IMR-90 (cell line): ENCODE data around the gene RELL1. TPM values are rescaled to one million over a fixed set of nuclear protein-coding genes. Genes with fewer than 3 reads are reported as not detected.

Experiments
- ATAC-seq: fragments of 200-7000 bp; cut with Tn5 transposase; 2 replicates; pipeline ENCODE4 v1.9.1; 2020; ENCODE audit warnings: low read depth, mild to moderate bottlenecking, moderate library complexity
- BruUV-seq: library from RNA; stranded (reverse); fragments of 400-500 nt; replicated peaks from 2 replicates; lab custom pipeline; 2021; lab: Mats Ljungman, UMichigan
- CTCF ChIA-PET: fragments of 300-600 bp; formaldehyde crosslinking; extraction: SDS; loops from one replicate; lab custom pipeline; 2021; ENCODE audit warnings: antibody characterized with exemption; lab: Yijun Ruan, JAX
- POLR2A ChIA-PET: fragments of 300-600 bp; sonication (Branson Sonifier 250); formaldehyde crosslinking; loops from one replicate; lab custom pipeline; 2022; ENCODE audit warnings: antibody characterized with exemption; ENCODE audit not compliant: unreplicated experiment; lab: Charles Lee
- DNase-seq: peaks from one replicate; pipeline ENCODE4 v3.0.0; 2013
- H2AFZ ChIP-seq: replicated peaks from 2 replicates; pipeline ENCODE3; 2013; ENCODE audit warnings: low read length, mild to moderate bottlenecking; ENCODE audit not compliant: poor library complexity
- H2AK5ac ChIP-seq: 2 replicates; pipeline ENCODE4 v1.6.1; 2013; ENCODE audit warnings: low read depth, low read length, inconsistent platforms
- H2AK9ac ChIP-seq: replicated peaks from 2 replicates; pipeline ENCODE3; 2013; ENCODE audit warnings: mild to moderate bottlenecking, low read depth, low read length, moderate library complexity; ENCODE audit not compliant: poor library complexity
- H2BK120ac ChIP-seq: 2 replicates; pipeline ENCODE4 v1.6.1; 2013; ENCODE audit warnings: low read depth, low read length, inconsistent platforms
- H2BK15ac ChIP-seq: 3 replicates; pipeline ENCODE4 v1.6.1; 2013; ENCODE audit warnings: low read depth, low read length, inconsistent platforms
- H2BK20ac ChIP-seq: 2 replicates; pipeline ENCODE4 v1.6.1; 2013; ENCODE audit warnings: low read depth, mild to moderate bottlenecking, inconsistent platforms, low read length, moderate library complexity
- H2BK5ac ChIP-seq: 2 replicates; pipeline ENCODE4 v1.6.1; 2013; ENCODE audit warnings: mild to moderate bottlenecking, low read depth, low read length, inconsistent platforms; ENCODE audit not compliant: poor library complexity, severe bottlenecking
- H3K14ac ChIP-seq: replicated peaks from 2 replicates; pipeline ENCODE4 v1.6.1; 2013; ENCODE audit warnings: low read depth, low read length, inconsistent platforms
- H3K18ac ChIP-seq: 2 replicates; pipeline ENCODE4 v1.6.1; 2013; ENCODE audit warnings: low read depth, low read length, control low read depth
- H3K23ac ChIP-seq: 2 replicates; pipeline ENCODE4 v1.6.1; 2013; ENCODE audit warnings: low read depth, low read length, inconsistent platforms
- H3K27ac ChIP-seq: 2 replicates; pipeline ENCODE4 v1.5.1; 2013; ENCODE audit warnings: mild to moderate bottlenecking, control low read depth, low read length; ENCODE audit not compliant: insufficient read depth
- H3K27me3 ChIP-seq: 2 replicates; pipeline ENCODE4 v1.6.1; 2013; ENCODE audit warnings: low read length; ENCODE audit not compliant: control insufficient read depth, insufficient read depth
- H3K36me3 ChIP-seq: 2 replicates; pipeline ENCODE4 v1.6.1; 2013; ENCODE audit warnings: low read length, mixed read lengths; ENCODE audit not compliant: control insufficient read depth, insufficient read depth
- H3K4ac ChIP-seq: 2 replicates; pipeline ENCODE4 v1.6.1; 2013; ENCODE audit warnings: low read depth, low read length, inconsistent platforms
- H3K4me1 ChIP-seq: 2 replicates; pipeline ENCODE4 v1.6.1; 2013; ENCODE audit warnings: low read length, mixed read lengths; ENCODE audit not compliant: control insufficient read depth, insufficient read depth
- H3K4me2 ChIP-seq: 2 replicates; pipeline ENCODE4 v1.6.1; 2013; ENCODE audit warnings: low read depth, mild to moderate bottlenecking, control low read depth, low read length, moderate library complexity
- H3K4me3 ChIP-seq: 2 replicates; pipeline ENCODE4 v1.5.1; 2013; ENCODE audit warnings: low read depth, mild to moderate bottlenecking, control low read depth, low read length, moderate library complexity; ENCODE audit not compliant: insufficient read depth
- H3K56ac ChIP-seq: 2 replicates; pipeline ENCODE4 v1.6.1; 2013; ENCODE audit warnings: low read length, inconsistent platforms; ENCODE audit not compliant: insufficient read depth; ENCODE audit errors: extremely low read depth
- H3K79me1 ChIP-seq, 2 experiments: 2 replicates each; pipeline ENCODE4 v1.6.1; 2013; ENCODE audit warnings: low read length in 2 of 2, inconsistent platforms in 1 of 2, low read depth in 1 of 2
- H3K9ac ChIP-seq: 2 replicates; pipeline ENCODE4 v1.6.1; 2013; ENCODE audit warnings: low read depth, low read length, control low read depth
- H3K9me1 ChIP-seq: 2 replicates; pipeline ENCODE4 v1.6.1; 2013; ENCODE audit warnings: low read length, inconsistent platforms; ENCODE audit not compliant: insufficient read depth
- H3K9me3 ChIP-seq: 2 replicates; pipeline ENCODE4 v1.6.1; 2013; ENCODE audit warnings: low read length; ENCODE audit not compliant: control insufficient read depth, insufficient read depth
- H4K20me1 ChIP-seq: 2 replicates; pipeline ENCODE4 v1.6.1; 2013; ENCODE audit warnings: low read length, inconsistent platforms; ENCODE audit not compliant: insufficient read depth
- H4K5ac ChIP-seq: 2 replicates; pipeline ENCODE4 v1.6.1; 2013; ENCODE audit warnings: mild to moderate bottlenecking, low read depth, low read length, control low read depth
- H4K8ac ChIP-seq, 2 experiments: 2 replicates each; pipeline ENCODE4 v1.6.1; 2013; ENCODE audit warnings: low read depth in 2 of 2, low read length in 2 of 2, control low read depth in 1 of 2, inconsistent platforms in 1 of 2
- H4K91ac ChIP-seq: 2 replicates; pipeline ENCODE4 v1.6.1; 2013; ENCODE audit warnings: low read depth, low read length, inconsistent platforms; ENCODE audit not compliant: insufficient read depth
- BHLHE40 ChIP-seq: fragments of 150-350 bp; IDR thresholded peaks from 2 replicates; pipeline ENCODE4 v1.6.1; 2016; ENCODE audit warnings: mild to moderate bottlenecking, low read depth, low read length
- CEBPB ChIP-seq: IDR thresholded peaks from 2 replicates; pipeline ENCODE4 v1.6.1; 2012; ENCODE audit warnings: low read depth, low read length, improper control_type of control experiment
- CHD1 ChIP-seq: IDR thresholded peaks from 2 replicates; pipeline ENCODE4 v1.6.1; 2012; ENCODE audit warnings: low read depth, low read length, improper control_type of control experiment
- FOS ChIP-seq: fragments of 150-350 bp; IDR thresholded peaks from 2 replicates; pipeline ENCODE4 v1.6.1; 2016; ENCODE audit warnings: low read depth, low read length
- MAFK ChIP-seq: IDR thresholded peaks from 2 replicates; pipeline ENCODE4 v1.6.1; 2012; ENCODE audit warnings: low read depth, low read length, improper control_type of control experiment
- MAZ ChIP-seq: IDR thresholded peaks from 2 replicates; pipeline ENCODE4 v1.6.1; 2012; ENCODE audit warnings: low read depth, mild to moderate bottlenecking, low read length, improper control_type of control experiment, moderate library complexity, borderline replicate concordance
- MXI1 ChIP-seq: IDR thresholded peaks from 2 replicates; pipeline ENCODE4 v1.6.1; 2012; ENCODE audit warnings: low read depth, mild to moderate bottlenecking, low read length, moderate library complexity, borderline replicate concordance
- NFE2L2 ChIP-seq: fragments of 150-350 bp; IDR thresholded peaks from 2 replicates; pipeline ENCODE4 v1.6.1; 2016; ENCODE audit warnings: low read depth, mild to moderate bottlenecking, low read length
- POLR2A ChIP-seq: IDR thresholded peaks from 2 replicates; pipeline ENCODE4 v1.6.1; 2012; ENCODE audit warnings: mild to moderate bottlenecking, low read depth, low read length
- RAD21 ChIP-seq: IDR thresholded peaks from 2 replicates; pipeline ENCODE4 v1.6.1; 2012; ENCODE audit warnings: low read length, improper control_type of control experiment
- RCOR1 ChIP-seq: IDR thresholded peaks from 2 replicates; pipeline ENCODE4 v1.6.1; 2012; ENCODE audit warnings: mild to moderate bottlenecking, low read length, improper control_type of control experiment; ENCODE audit not compliant: insufficient replicate concordance
- RFX5 ChIP-seq: IDR thresholded peaks from 2 replicates; pipeline ENCODE4 v1.8.0; 2012; ENCODE audit warnings: low read depth, mild to moderate bottlenecking, low read length, moderate library complexity
- SMC3 ChIP-seq: fragments of 150-350 bp; IDR thresholded peaks from 2 replicates; pipeline ENCODE4 v1.6.1; 2016; ENCODE audit warnings: low read depth, mild to moderate bottlenecking, antibody characterized with exemption, low read length, moderate library complexity
- WGBS, 2 experiments: methylation state at CpG; one replicate each; pipeline versions ENCODE4 v1.1.5 to v1.1.7; 2013; ENCODE audit warnings: missing lambda C conversion rate in 2 of 2; ENCODE audit not compliant: insufficient read length in 1 of 2; ENCODE audit errors: extremely low coverage in 2 of 2; 5-methylcytosine and 5-hydroxymethylcytosine counted together
- dilution Hi-C: fragments of 300-500 bp; cut with HindIII; formaldehyde crosslinking; loops from one replicate; pipeline ENCODE4 v1.14.3; 2018; ENCODE audit warnings: low sequenced_read_pairs; ENCODE audit not compliant: unreplicated experiment
- in situ Hi-C: fragments of 300-500 bp; cut with MboI; formaldehyde crosslinking; loops from 3 replicates; pipeline ENCODE4 v1.14.3; 2019; ENCODE audit warnings: low sequenced_read_pairs, inconsistent platforms, mixed read lengths
- intact Hi-C: fragments of 100-400 bp; cut with micrococcal nuclease; formaldehyde crosslinking; loops from 2 replicates; pipeline ENCODE4 v1.10.0; 2022
- polyA plus RNA-seq, 3 experiments: library from polyadenylated mRNA; depleted of rRNA; stranded (reverse); fragments of >200 nt; gene quantifications; 2 replicates each; pipeline ENCODE4 v1.2.3, GENCODE V29; 2012; ENCODE audit warnings: low replicate concordance in 1 of 3
- total RNA-seq: library from RNA; depleted of rRNA; stranded (reverse); fragments of >200 nt; gene quantifications from 2 replicates; pipeline ENCODE4 v1.2.3, GENCODE V29; 2012
- TF ChIP-seq, protein P1 (sequence below): conservative IDR thresholded peaks from 2 replicates; pipeline ENCODE4 v1.5.1; 2012; ENCODE audit warnings: mild to moderate bottlenecking, low read depth, low read length, improper control_type of control experiment
- TF ChIP-seq, protein P2 (sequence below): fragments of 150-350 bp; IDR thresholded peaks from 2 replicates; pipeline ENCODE4 v1.6.1; 2017; ENCODE audit warnings: mild to moderate bottlenecking, antibody characterized with exemption, low read length, low read depth
- TF ChIP-seq, protein P3 (sequence below): fragments of 150-350 bp; IDR thresholded peaks from 2 replicates; pipeline ENCODE4 v1.6.1; 2016; ENCODE audit warnings: low read depth, mild to moderate bottlenecking, low read length, moderate library complexity, borderline replicate concordance

Gene RELL1
- total and polyA plus RNA-seq, 2 of the 4 experiments (the other 2 are of a cell fraction), result 6.8 to 39.6 TPM

DNA sequence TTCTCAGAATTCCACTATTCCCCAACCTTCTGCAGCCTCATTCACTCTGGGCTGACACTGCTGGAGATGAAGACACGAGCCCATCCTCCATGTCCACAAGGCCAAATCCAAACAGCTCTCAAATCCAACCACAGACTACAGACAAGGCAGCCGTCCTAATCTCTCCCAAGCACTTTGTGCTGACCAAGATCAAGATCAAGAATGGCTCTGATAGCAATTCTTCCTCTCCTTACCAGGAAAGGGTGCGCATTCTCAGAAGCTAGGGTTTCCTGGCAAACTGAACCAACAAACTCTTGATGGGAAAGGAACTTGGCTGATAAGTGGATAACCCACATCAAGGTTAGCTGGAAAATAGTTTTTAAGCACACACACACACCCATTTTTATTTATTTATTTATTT is 26.5 kb downstream of the RELL1 start:
- no peak overlapping the region for H2BK5ac ChIP-seq
- ChIA-PET CTCF (interaction anchor here (0.7 kb wide), 1 partner anchor 57 kb away, joined by 3 read pairs; no protein-coding TSS in a partner anchor), POLR2A (no interaction called here)
- H4K20me1 ChIP-seq, result no peaks in the 10 kb centered on the region
- intact Hi-C loops, result no loop called here
- no peak overlapping the region for H4K8ac ChIP-seq
- no peak overlapping the region for H3K4me2 ChIP-seq
- no peak overlapping the region for H3K4ac ChIP-seq
- no peaks in the 10 kb centered on the region for H3K27me3 ChIP-seq
- H3K27ac ChIP-seq, result no peak overlapping the region
- DNase-seq (no peak), ATAC-seq (no peak)
- H3K14ac ChIP-seq, result no peak overlapping the region
- no peak overlapping the region for H3K18ac ChIP-seq
- dilution Hi-C loops, result no loop called here
- H3K9me3 ChIP-seq, result peaks cover 6% of the 10 kb centered on the region
- BruUV-seq, result no TSS peak
- H2BK20ac ChIP-seq, result no peak overlapping the region
- H4K91ac ChIP-seq, result no peak overlapping the region
- H4K5ac ChIP-seq, result no peak overlapping the region
- H3K56ac ChIP-seq, result no peak overlapping the region
- H3K4me1 ChIP-seq, result peaks cover 14% of the 10 kb centered on the region
- H2AFZ ChIP-seq, result no peak overlapping the region
- peaks cover 38 to 66% of the 10 kb centered on the region in 2 experiments for H3K79me1 ChIP-seq
- no peak overlapping the region for H2AK9ac ChIP-seq
- no peaks in the 10 kb centered on the region; the same call in 1 of the 2 replicates for H3K36me3 ChIP-seq
- H2AK5ac ChIP-seq, result no peak overlapping the region
- in situ Hi-C loops, result no loop called here
- no peak overlapping the region for H3K9ac ChIP-seq
- TF ChIP-seq, protein P1, sequence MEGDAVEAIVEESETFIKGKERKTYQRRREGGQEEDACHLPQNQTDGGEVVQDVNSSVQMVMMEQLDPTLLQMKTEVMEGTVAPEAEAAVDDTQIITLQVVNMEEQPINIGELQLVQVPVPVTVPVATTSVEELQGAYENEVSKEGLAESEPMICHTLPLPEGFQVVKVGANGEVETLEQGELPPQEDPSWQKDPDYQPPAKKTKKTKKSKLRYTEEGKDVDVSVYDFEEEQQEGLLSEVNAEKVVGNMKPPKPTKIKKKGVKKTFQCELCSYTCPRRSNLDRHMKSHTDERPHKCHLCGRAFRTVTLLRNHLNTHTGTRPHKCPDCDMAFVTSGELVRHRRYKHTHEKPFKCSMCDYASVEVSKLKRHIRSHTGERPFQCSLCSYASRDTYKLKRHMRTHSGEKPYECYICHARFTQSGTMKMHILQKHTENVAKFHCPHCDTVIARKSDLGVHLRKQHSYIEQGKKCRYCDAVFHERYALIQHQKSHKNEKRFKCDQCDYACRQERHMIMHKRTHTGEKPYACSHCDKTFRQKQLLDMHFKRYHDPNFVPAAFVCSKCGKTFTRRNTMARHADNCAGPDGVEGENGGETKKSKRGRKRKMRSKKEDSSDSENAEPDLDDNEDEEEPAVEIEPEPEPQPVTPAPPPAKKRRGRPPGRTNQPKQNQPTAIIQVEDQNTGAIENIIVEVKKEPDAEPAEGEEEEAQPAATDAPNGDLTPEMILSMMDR, result no peak
- no peak for TF ChIP-seq MXI1
- no peak for TF ChIP-seq CHD1
- no peak for TF ChIP-seq MAZ
- TF ChIP-seq, protein P2, sequence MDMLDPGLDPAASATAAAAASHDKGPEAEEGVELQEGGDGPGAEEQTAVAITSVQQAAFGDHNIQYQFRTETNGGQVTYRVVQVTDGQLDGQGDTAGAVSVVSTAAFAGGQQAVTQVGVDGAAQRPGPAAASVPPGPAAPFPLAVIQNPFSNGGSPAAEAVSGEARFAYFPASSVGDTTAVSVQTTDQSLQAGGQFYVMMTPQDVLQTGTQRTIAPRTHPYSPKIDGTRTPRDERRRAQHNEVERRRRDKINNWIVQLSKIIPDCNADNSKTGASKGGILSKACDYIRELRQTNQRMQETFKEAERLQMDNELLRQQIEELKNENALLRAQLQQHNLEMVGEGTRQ, result no peak
- TF ChIP-seq, protein P3, sequence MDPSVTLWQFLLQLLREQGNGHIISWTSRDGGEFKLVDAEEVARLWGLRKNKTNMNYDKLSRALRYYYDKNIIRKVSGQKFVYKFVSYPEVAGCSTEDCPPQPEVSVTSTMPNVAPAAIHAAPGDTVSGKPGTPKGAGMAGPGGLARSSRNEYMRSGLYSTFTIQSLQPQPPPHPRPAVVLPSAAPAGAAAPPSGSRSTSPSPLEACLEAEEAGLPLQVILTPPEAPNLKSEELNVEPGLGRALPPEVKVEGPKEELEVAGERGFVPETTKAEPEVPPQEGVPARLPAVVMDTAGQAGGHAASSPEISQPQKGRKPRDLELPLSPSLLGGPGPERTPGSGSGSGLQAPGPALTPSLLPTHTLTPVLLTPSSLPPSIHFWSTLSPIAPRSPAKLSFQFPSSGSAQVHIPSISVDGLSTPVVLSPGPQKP, result no peak
- no peak for TF ChIP-seq RCOR1
- TF ChIP-seq RAD21, result no peak
- no peak for TF ChIP-seq CEBPB
- TF ChIP-seq SMC3, result no peak
- no peak for TF ChIP-seq RFX5
- no peak for TF ChIP-seq POLR2A
- TF ChIP-seq BHLHE40, result no peak
- no peak for TF ChIP-seq NFE2L2
- no peak for TF ChIP-seq MAFK
- no peak for TF ChIP-seq FOS
- no peak overlapping the region for H2BK120ac ChIP-seq
- no peak overlapping the region for H2BK15ac ChIP-seq
- peaks cover 13% of the 10 kb centered on the region for H3K9me1 ChIP-seq
- H3K4me3 ChIP-seq, result no peak overlapping the region
- no peak overlapping the region for H3K23ac ChIP-seq
- WGBS, 2 experiments, result 80% methylated on average over 1 of the region's 3 CpGs; no CpG with 5 or more reads in 1 of the 2 experiments
